A673 (cell line): ENCODE measurements around the gene PUM1.

Experiments
- CTCF ChIP-seq: fragments of 300-800, 200-600 bp; sonication (generic); conservative IDR thresholded peaks from 2 replicates; pipeline ENCODE4 v1.5.1; 2017; ENCODE audit warnings: low read depth, mild to moderate bottlenecking, antibody characterized with exemption, low read length, moderate library complexity, mixed read lengths
- EZH2 ChIP-seq: fragments of 200-600 bp; sonication (generic); IDR thresholded peaks from 2 replicates; pipeline ENCODE4 v1.6.1; 2017; ENCODE audit warnings: borderline replicate concordance, low read depth, mild to moderate bottlenecking, mixed read lengths, antibody characterized with exemption, low read length; ENCODE audit not compliant: poor library complexity, severe bottlenecking

GRCh38 chr1:30908316-30908695 lies 157.2 kb downstream of the PUM1 start:
- TF ChIP-seq EZH2, result no peak
- no peak for TF ChIP-seq CTCF
